MM.1S (cell line): Measurements from ENCODE around the gene COPG2.
"Not testable (repeated sequence)": the region's sequence is repeated elsewhere in the genome, so short reads cannot be mapped to it uniquely, and the experiment has no call there.

Experiments used
- DNase-seq: peaks from one replicate; pipeline ENCODE4 v3.0.0-alpha.2; 2015
- H2AFZ ChIP-seq: fragments of 300-600 bp; sonication (generic); 2 replicates; pipeline ENCODE4 v1.6.0; 2016; ENCODE audit warnings: antibody characterized with exemption, low read length
- H3F3A ChIP-seq: fragments of 300-600 bp; sonication (generic); 2 replicates; pipeline ENCODE4 v1.6.1; 2016; ENCODE audit warnings: mild to moderate bottlenecking, antibody characterized with exemption, low read length, moderate library complexity, mixed read lengths; ENCODE audit not compliant: insufficient read depth
- H3K27ac ChIP-seq: fragments of 300-600 bp; sonication (generic); 2 replicates; pipeline ENCODE4 v1.5.1; 2016; ENCODE audit warnings: mild to moderate bottlenecking, low read length
- H3K27me3 ChIP-seq: fragments of 300-600 bp; sonication (generic); replicated peaks from 2 replicates; pipeline ENCODE4 v1.6.0; 2016; ENCODE audit warnings: low read length; ENCODE audit not compliant: insufficient read depth
- H3K36me3 ChIP-seq: fragments of 300-600 bp; sonication (generic); replicated peaks from 2 replicates; pipeline ENCODE4 v1.6.1; 2016; ENCODE audit warnings: mild to moderate bottlenecking, low read length, mixed read lengths; ENCODE audit not compliant: insufficient read depth
- H3K4me1 ChIP-seq: fragments of 300-600 bp; sonication (generic); 2 replicates; pipeline ENCODE4 v1.6.1; 2016; ENCODE audit warnings: low read length, mixed read lengths
- H3K4me2 ChIP-seq: fragments of 300-600 bp; sonication (generic); 2 replicates; pipeline ENCODE4 v1.6.0; 2016; ENCODE audit warnings: low read depth, low read length
- H3K4me3 ChIP-seq: fragments of 300-600 bp; sonication (generic); 2 replicates; pipeline ENCODE4 v1.5.1; 2016; ENCODE audit warnings: low read length, mixed read lengths
- H3K79me2 ChIP-seq: fragments of 300-600 bp; sonication (generic); 2 replicates; pipeline ENCODE4 v1.6.1; 2016; ENCODE audit warnings: mixed run types, low read length, mixed read lengths
- H3K9ac ChIP-seq: fragments of 300-600 bp; sonication (generic); 2 replicates; pipeline ENCODE4 v1.6.1; 2016; ENCODE audit warnings: low read length, mixed read lengths
- H3K9me2 ChIP-seq: fragments of 300-600 bp; sonication (generic); replicated peaks from 2 replicates; pipeline ENCODE4 v1.6.1; 2016; ENCODE audit warnings: mild to moderate bottlenecking, low read length, mixed read lengths; ENCODE audit not compliant: insufficient read depth
- H3K9me3 ChIP-seq: fragments of 300-600 bp; sonication (generic); replicated peaks from 2 replicates; pipeline ENCODE4 v1.6.1; 2016; ENCODE audit warnings: mild to moderate bottlenecking, low read length, mixed read lengths; ENCODE audit not compliant: insufficient read depth
- H4K20me1 ChIP-seq: fragments of 300-600 bp; sonication (generic); 2 replicates; pipeline ENCODE4 v1.6.1; 2016; ENCODE audit warnings: mild to moderate bottlenecking, low read length, moderate library complexity, mixed read lengths; ENCODE audit not compliant: insufficient read depth
- EZH2 ChIP-seq: fragments of 300-600 bp; sonication (generic); optimal IDR thresholded peaks from 2 replicates; pipeline ENCODE3; 2017; ENCODE audit warnings: low read depth, mild to moderate bottlenecking, antibody characterized with exemption, low read length, mixed read lengths
- EZH2phosphoT487 ChIP-seq: fragments of 300-600 bp; sonication (generic); IDR thresholded peaks from 2 replicates; pipeline ENCODE4 v1.6.1; 2018; ENCODE audit warnings: antibody characterized with exemption, low read length
- TF ChIP-seq, protein P1 (sequence below): fragments of 300-600 bp; sonication (generic); IDR thresholded peaks from 2 replicates; pipeline ENCODE4 v1.5.1; 2016; ENCODE audit warnings: antibody characterized with exemption, low read length, mixed read lengths

Gene COPG2

DNA sequence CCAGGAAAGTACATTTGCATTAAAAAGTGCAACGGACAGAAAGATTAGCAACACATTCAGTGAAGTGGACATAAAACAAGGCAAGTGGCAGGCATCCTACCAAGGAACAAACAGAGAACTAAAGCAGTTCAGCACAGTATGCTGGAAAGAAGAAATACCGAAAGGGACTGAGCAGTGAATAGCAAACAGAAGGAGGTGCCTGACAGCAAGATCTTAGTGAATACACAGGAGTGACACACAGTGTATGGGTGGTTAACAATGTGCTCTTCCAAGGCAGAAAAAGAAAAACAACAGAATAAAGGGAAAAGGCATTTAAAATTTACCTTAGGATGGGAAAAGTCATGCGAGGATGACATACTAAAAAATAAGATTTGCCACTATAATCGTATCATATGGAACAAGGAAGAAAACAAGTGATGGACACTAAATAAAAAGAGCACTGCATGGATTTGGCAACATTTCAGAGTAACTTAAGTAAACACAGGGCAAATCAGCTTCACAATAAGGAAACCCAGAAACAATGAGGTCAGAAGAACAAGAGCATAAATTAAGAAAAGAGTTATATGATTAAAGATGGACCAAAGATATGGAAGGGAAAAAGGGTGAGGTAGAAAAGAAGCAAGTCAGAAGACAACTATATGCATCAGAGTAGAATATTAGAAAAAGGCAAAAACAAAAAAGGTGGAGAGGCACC, 147.1 kb downstream of the COPG2 start:
- H3K4me2 ChIP-seq = no peak overlapping the region
- H3K36me3 ChIP-seq = no peaks in the 10 kb centered on the region
- no peaks in the 10 kb centered on the region for H3F3A ChIP-seq
- TF ChIP-seq EZH2phosphoT487 (no peak), EZH2 (no peak)
- TF ChIP-seq, protein P1, sequence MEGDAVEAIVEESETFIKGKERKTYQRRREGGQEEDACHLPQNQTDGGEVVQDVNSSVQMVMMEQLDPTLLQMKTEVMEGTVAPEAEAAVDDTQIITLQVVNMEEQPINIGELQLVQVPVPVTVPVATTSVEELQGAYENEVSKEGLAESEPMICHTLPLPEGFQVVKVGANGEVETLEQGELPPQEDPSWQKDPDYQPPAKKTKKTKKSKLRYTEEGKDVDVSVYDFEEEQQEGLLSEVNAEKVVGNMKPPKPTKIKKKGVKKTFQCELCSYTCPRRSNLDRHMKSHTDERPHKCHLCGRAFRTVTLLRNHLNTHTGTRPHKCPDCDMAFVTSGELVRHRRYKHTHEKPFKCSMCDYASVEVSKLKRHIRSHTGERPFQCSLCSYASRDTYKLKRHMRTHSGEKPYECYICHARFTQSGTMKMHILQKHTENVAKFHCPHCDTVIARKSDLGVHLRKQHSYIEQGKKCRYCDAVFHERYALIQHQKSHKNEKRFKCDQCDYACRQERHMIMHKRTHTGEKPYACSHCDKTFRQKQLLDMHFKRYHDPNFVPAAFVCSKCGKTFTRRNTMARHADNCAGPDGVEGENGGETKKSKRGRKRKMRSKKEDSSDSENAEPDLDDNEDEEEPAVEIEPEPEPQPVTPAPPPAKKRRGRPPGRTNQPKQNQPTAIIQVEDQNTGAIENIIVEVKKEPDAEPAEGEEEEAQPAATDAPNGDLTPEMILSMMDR = no peak
- no peaks in the 10 kb centered on the region for H3K9me2 ChIP-seq
- no peaks in the 10 kb centered on the region for H4K20me1 ChIP-seq
- no peak overlapping the region for H3K9ac ChIP-seq
- no peak for DNase-seq
- no peak overlapping the region for H3K4me3 ChIP-seq
- H2AFZ ChIP-seq = no peak overlapping the region
- no peaks in the 10 kb centered on the region for H3K27me3 ChIP-seq
- no peaks in the 10 kb centered on the region for H3K79me2 ChIP-seq
- H3K4me1 ChIP-seq = no peaks in the 10 kb centered on the region
- no peak overlapping the region for H3K27ac ChIP-seq
- no peaks in the 10 kb centered on the region for H3K9me3 ChIP-seq

DNA sequence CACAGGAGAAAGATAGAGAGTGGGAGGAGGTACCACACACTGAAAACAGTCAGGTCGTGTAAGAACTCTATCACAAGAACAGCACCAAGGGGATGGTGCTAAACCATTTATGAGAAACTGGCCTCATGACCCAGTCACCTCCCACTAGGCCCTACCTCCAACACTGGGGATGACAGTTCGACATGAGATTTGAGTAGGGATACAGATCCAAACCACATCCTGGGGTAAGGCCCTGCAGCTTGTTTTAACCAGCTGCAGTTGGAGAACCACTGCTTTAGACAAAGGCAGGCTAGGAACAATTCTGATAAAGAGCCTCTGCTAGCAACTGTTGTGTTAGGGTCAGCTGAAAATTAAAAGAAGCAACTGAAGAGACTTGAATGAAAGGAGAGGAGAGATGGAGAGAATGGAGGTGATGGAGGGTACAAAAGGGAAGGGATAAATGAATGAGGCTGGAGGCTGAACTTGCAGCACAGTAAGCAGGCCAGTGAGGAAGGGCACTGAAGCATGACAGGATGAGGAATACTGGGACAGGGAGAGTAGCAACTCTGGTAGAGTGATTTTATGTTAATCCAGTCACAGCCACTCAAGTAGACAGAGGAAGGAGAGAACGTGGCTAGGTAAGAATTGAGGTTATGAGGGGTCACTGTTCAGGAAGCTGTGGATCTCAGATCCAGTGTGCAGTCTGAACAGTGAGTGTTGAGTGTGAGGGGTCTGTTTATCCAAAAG, 153.1 kb downstream of the COPG2 start:
- no peak overlapping the region for H3K9ac ChIP-seq
- no peaks in the 10 kb centered on the region for H3K79me2 ChIP-seq
- DNase-seq = no peak
- no peaks in the 10 kb centered on the region for H3K4me1 ChIP-seq
- no peaks in the 10 kb centered on the region for H3K27me3 ChIP-seq
- no peaks in the 10 kb centered on the region for H3K9me3 ChIP-seq
- no peak overlapping the region for H2AFZ ChIP-seq
- TF ChIP-seq EZH2phosphoT487 = no peak
- H3F3A ChIP-seq = no peaks in the 10 kb centered on the region
- no peaks in the 10 kb centered on the region for H4K20me1 ChIP-seq
- no peak overlapping the region for H3K27ac ChIP-seq
- no peaks in the 10 kb centered on the region for H3K9me2 ChIP-seq
- H3K36me3 ChIP-seq = no peaks in the 10 kb centered on the region
- no peak overlapping the region for H3K4me2 ChIP-seq
- no peak overlapping the region for H3K4me3 ChIP-seq

DNA sequence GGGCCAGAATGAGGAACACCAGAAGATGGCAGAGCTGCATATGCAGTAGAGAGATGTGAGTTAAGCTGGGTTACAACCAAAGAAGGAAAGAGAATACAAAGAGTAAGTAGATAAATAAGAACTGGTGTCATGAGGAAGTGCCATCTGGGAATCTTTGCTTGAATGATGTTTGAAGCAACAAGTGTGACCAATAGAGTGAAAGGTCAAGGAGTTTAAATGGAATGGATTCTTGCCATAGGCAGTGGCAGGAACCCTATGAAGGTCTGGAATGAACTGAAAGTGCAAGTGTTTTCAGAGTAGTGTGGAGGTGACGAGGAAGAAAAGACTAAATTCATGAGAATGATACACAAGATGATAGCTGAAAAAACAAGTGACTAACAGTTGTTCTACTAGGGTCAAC, 155.1 kb downstream of the COPG2 start:
- no peak overlapping the region for H2AFZ ChIP-seq
- TF ChIP-seq, protein P1 = no peak
- no peak for TF ChIP-seq EZH2phosphoT487
- TF ChIP-seq EZH2 = no peak
- H3K4me1 ChIP-seq = no peaks in the 10 kb centered on the region
- H3K4me3 ChIP-seq = no peak overlapping the region
- no peak overlapping the region for H3K9ac ChIP-seq
- H3K27ac ChIP-seq = no peak overlapping the region
- no peak for DNase-seq
- no peaks in the 10 kb centered on the region for H3K36me3 ChIP-seq
- H4K20me1 ChIP-seq = no peaks in the 10 kb centered on the region
- no peaks in the 10 kb centered on the region for H3F3A ChIP-seq
- H3K4me2 ChIP-seq = no peak overlapping the region
- no peaks in the 10 kb centered on the region for H3K9me3 ChIP-seq
- no peaks in the 10 kb centered on the region for H3K27me3 ChIP-seq
- no peaks in the 10 kb centered on the region for H3K79me2 ChIP-seq
- H3K9me2 ChIP-seq = no peaks in the 10 kb centered on the region

DNA sequence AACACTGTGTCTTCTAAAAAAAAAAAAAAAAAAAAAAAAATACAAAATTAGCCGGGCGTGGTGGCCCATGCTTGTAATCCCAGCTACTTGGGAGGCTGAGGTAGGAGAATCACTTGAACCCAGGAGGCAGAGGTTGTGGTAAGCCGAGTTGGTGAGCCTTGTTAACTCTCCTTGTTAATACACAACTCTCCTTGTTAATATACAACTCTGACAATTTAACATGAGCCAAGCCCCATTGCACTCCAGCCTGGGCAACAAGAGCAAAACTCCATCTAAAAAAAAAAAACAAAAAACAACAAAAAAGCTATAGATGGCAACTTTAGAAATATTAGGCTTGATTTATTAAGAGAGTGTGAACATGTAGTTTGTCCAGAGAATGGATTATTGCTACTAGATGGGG, 156.5 kb downstream of the COPG2 start:
- not testable (repeated sequence) for H3K9me3 ChIP-seq

More for the DNA sequence above, 156.5 kb downstream of the COPG2 start:
- H4K20me1 ChIP-seq, H2AFZ ChIP-seq, H3K79me2 ChIP-seq, H3K4me3 ChIP-seq, H3K9ac ChIP-seq, H3K4me1 ChIP-seq, H3F3A ChIP-seq, H3K27me3 ChIP-seq, H3K9me2 ChIP-seq, H3K4me2 ChIP-seq, H3K27ac ChIP-seq, H3K36me3 ChIP-seq, DNase-seq: not testable (repeated sequence)
